NCI-H146 treated with DMSO at 0.1 percent for 48 hours (cell line): ENCODE data around the gene CSRP2.

ENCODE experiments used
- DNase-seq: peaks from one replicate; lab custom pipeline; 2025; ENCODE audit not compliant: unreplicated experiment; lab: John Stamatoyannopoulos, UW

The CSRP2 gene

GRCh38 chr12:76863837-76864236 lies 15.0 kb downstream of the CSRP2 start:
- no peak for DNase-seq

GRCh38 chr12:76863005-76863670 lies 15.7 kb downstream of the CSRP2 start:
- no peak for DNase-seq

- no peak for DNase-seq
Measured at GRCh38 chr12:76860256-76860655, 18.6 kb downstream of the CSRP2 start.

- DNase-seq = no peak
Measured at GRCh38 chr12:76859611-76860010, 19.2 kb downstream of the CSRP2 start.

GRCh38 chr12:76856018-76856644 lies 22.7 kb downstream of the CSRP2 start:
- DNase-seq = no peak

GRCh38 chr12:76855271-76855670 lies 23.5 kb downstream of the CSRP2 start:
- DNase-seq = no peak

GRCh38 chr12:76852106-76852505 lies 26.7 kb downstream of the CSRP2 start:
- no peak for DNase-seq

GRCh38 chr12:76848132-76848531 lies 30.7 kb downstream of the CSRP2 start:
- no peak for DNase-seq

- no peak for DNase-seq
Measured at GRCh38 chr12:76847260-76847659, 31.6 kb downstream of the CSRP2 start.

- no peak for DNase-seq
Measured at GRCh38 chr12:76836633-76837032, 42.2 kb downstream of the CSRP2 start.

GRCh38 chr12:76830436-76830835 lies 48.4 kb downstream of the CSRP2 start:
- DNase-seq = no peak

GRCh38 chr12:76820888-76821482 lies 57.8 kb downstream of the CSRP2 start:
- no peak for DNase-seq

GRCh38 chr12:76813972-76814371 lies 64.8 kb downstream of the CSRP2 start:
- DNase-seq = no peak

GRCh38 chr12:76813265-76813664 lies 65.6 kb downstream of the CSRP2 start:
- DNase-seq = no peak

GRCh38 chr12:76811976-76812375 lies 66.8 kb downstream of the CSRP2 start:
- DNase-seq = no peak

- no peak for DNase-seq
Measured at GRCh38 chr12:76810671-76811419, 68.0 kb downstream of the CSRP2 start.
